Measurements from ENCODE around the gene GUK1. TPM values are rescaled to one million over a fixed set of nuclear protein-coding genes. Genes with fewer than 3 reads are reported as not detected.

Gene GUK1
- polyA plus RNA-seq, 1 donor from 2014 or later, result 502 TPM

- Histone ChIP-seq H4K20me1 (ENCODE audit: insufficient read depth) (peaks cover 4% of the 10 kb centered on the region), H3K36me3 (ENCODE audit: insufficient read depth, low read length) (no peaks in the 10 kb centered on the region), H3K27ac (ENCODE audit: low read length) (no peak overlapping the region), H3K79me2 (replicated peaks; ENCODE audit: insufficient read depth, low read length) (peaks cover 2% of the 10 kb centered on the region), H3K9me3 (ENCODE audit: low read length) (no peaks in the 10 kb centered on the region), H2AFZ (ENCODE audit: low read depth, low read length) (no peak overlapping the region), H3K9me2 (ENCODE audit: insufficient read depth, low read length) (no peaks in the 10 kb centered on the region), H3K4me3 (ENCODE audit: low read length) (no peak overlapping the region), H3K27me3 (ENCODE audit: insufficient read depth, low read depth, low read length) (no peaks in the 10 kb centered on the region), H3K9ac (ENCODE audit: low read length) (no peak overlapping the region), H3K4me2 (ENCODE audit: low read length) (no peak overlapping the region), H3F3A (ENCODE audit: insufficient read depth, low read length, poor library complexity, severe bottlenecking) (no peaks in the 10 kb centered on the region)
- TF ChIP-seq POLR2AphosphoS5 (IDR thresholded peaks at IDR 0.05), result no peak
- TF ChIP-seq REST (IDR thresholded peaks at IDR 0.05; ENCODE audit: borderline replicate concordance), result no peak
Measured at GRCh38 chr1:228148196-228148861, 8.2 kb downstream of the GUK1 start.

GRCh38 chr1:228148935-228149405, 8.9 kb downstream of the GUK1 start:
- TF ChIP-seq EP300 (conservative IDR thresholded peaks at IDR 0.05; ENCODE audit: poor library complexity, severe bottlenecking) (no peak), SMC3 (conservative IDR thresholded peaks at IDR 0.05; ENCODE audit: poor library complexity) (no peak), EZH2 (IDR thresholded peaks at IDR 0.05; ENCODE audit: borderline replicate concordance, insufficient read depth, low read length, poor library complexity, severe bottlenecking) (no peak)
- Histone ChIP-seq H3K9me3 (ENCODE audit: low read length) (no peaks in the 10 kb centered on the region), H4K20me1 (ENCODE audit: insufficient read depth) (peaks cover 3% of the 10 kb centered on the region), H3K9ac (ENCODE audit: low read length) (no peak overlapping the region), H3K79me2 (replicated peaks; ENCODE audit: insufficient read depth, low read length) (no peaks in the 10 kb centered on the region), H3K4me2 (ENCODE audit: low read length) (no peak overlapping the region), H3K27me3 (ENCODE audit: insufficient read depth, low read depth, low read length) (no peaks in the 10 kb centered on the region), H3K27ac (ENCODE audit: low read length) (no peak overlapping the region), H2AFZ (ENCODE audit: low read depth, low read length) (no peak overlapping the region), H3K4me3 (ENCODE audit: low read length) (no peak overlapping the region), H3K36me3 (ENCODE audit: insufficient read depth, low read length) (no peaks in the 10 kb centered on the region), H3F3A (ENCODE audit: insufficient read depth, low read length, poor library complexity, severe bottlenecking) (no peaks in the 10 kb centered on the region), H3K9me2 (ENCODE audit: insufficient read depth, low read length) (no peaks in the 10 kb centered on the region)

- no peaks in the 10 kb centered on the region for H4K20me1 ChIP-seq (ENCODE audit: insufficient read depth)
- no peaks in the 10 kb centered on the region for H3K27me3 ChIP-seq (ENCODE audit: insufficient read depth, low read depth, low read length)
- H3K4me2 ChIP-seq (ENCODE audit: low read length), result no peak within 1 kb of the TSS
- TF ChIP-seq POLR2AphosphoS5 (IDR thresholded peaks at IDR 0.05), result no peak
- TF ChIP-seq SMC3 (conservative IDR thresholded peaks at IDR 0.05; ENCODE audit: poor library complexity), result no peak
- no peak for TF ChIP-seq EP300 (conservative IDR thresholded peaks at IDR 0.05; ENCODE audit: poor library complexity, severe bottlenecking)
- no peak for TF ChIP-seq REST (IDR thresholded peaks at IDR 0.05; ENCODE audit: borderline replicate concordance)
- TF ChIP-seq RAD21 (conservative IDR thresholded peaks at IDR 0.05), result no peak
- TF ChIP-seq TAF1 (IDR thresholded peaks at IDR 0.05; ENCODE audit: low read depth), result no peak
- TF ChIP-seq EZH2 (IDR thresholded peaks at IDR 0.05; ENCODE audit: borderline replicate concordance, insufficient read depth, low read length, poor library complexity, severe bottlenecking), result no peak
- TF ChIP-seq MXI1 (conservative IDR thresholded peaks at IDR 0.05; ENCODE audit: poor library complexity, severe bottlenecking), result no peak
- no peak for TF ChIP-seq CTCF (IDR thresholded peaks at IDR 0.05; ENCODE audit: poor library complexity, severe bottlenecking)
- H3K9me3 ChIP-seq (ENCODE audit: low read length), result no peaks in the 10 kb centered on the region
- no peaks in the 10 kb centered on the region for H3K36me3 ChIP-seq (ENCODE audit: insufficient read depth, low read length)
- H2AFZ ChIP-seq (ENCODE audit: low read depth, low read length), result no peak within 1 kb of the TSS
- no peak within 1 kb of the TSS for H3K27ac ChIP-seq (ENCODE audit: low read length)
- no peak within 1 kb of the TSS for H3K9ac ChIP-seq (ENCODE audit: low read length)
- H3K9me2 ChIP-seq (ENCODE audit: insufficient read depth, low read length), result no peaks in the 10 kb centered on the region
- H3F3A ChIP-seq (ENCODE audit: insufficient read depth, low read length, poor library complexity, severe bottlenecking), result no peaks in the 10 kb centered on the region
- no peak within 1 kb of the TSS for H3K4me3 ChIP-seq (ENCODE audit: low read length)
- no peaks in the 10 kb centered on the region for H3K79me2 ChIP-seq (replicated peaks; ENCODE audit: insufficient read depth, low read length)
Measured at GRCh38 chr1:228149406-228150119, 9.5 kb downstream of the GUK1 start, which contains the start of gene GJC2. TSS of gene GJC2 (plus strand) at chr1:228149930. CDS start at chr1:228157759, 7,829 bp downstream.
